ENCODE data around the gene FLNB.

FLNB gene

GRCh38 chr3:58205981-58206380 lies 197.8 kb downstream of the FLNB start:
- DNase-seq (ENCODE audit: low read depth) = no peak

GRCh38 chr3:58206406-58207011 lies 198.3 kb downstream of the FLNB start:
- peak; percentile 37 for DNase-seq (ENCODE audit: low read depth)

GRCh38 chr3:58207954-58208353 lies 199.7 kb downstream of the FLNB start:
- no peak for DNase-seq (ENCODE audit: low read depth)

- DNase-seq (ENCODE audit: low read depth) = no peak
Observed at GRCh38 chr3:58209933-58210332, 201.7 kb downstream of the FLNB start.

- DNase-seq (ENCODE audit: low read depth) = no peak
Observed at GRCh38 chr3:58210761-58211460, 202.7 kb downstream of the FLNB start, which contains the start of gene DNASE1L3. DNASE1L3 (minus strand) TSS chr3:58210972; CDS start chr3:58210906, 66 bp downstream.

- no peak for DNase-seq (ENCODE audit: low read depth)
Observed at GRCh38 chr3:58214484-58215316, 206.5 kb downstream of the FLNB start.

GRCh38 chr3:58215317-58216025 lies 207.2 kb downstream of the FLNB start:
- DNase-seq (ENCODE audit: low read depth) = no peak

- DNase-seq (ENCODE audit: low read depth) = no peak
Observed at GRCh38 chr3:58216496-58217195, 208.4 kb downstream of the FLNB start.

GRCh38 chr3:58217209-58217811 lies 209.1 kb downstream of the FLNB start:
- peak; percentile 47 for DNase-seq (ENCODE audit: low read depth)

GRCh38 chr3:58218904-58219303 lies 210.7 kb downstream of the FLNB start:
- DNase-seq (ENCODE audit: low read depth) = no peak
